CD4-positive, alpha-beta T cell treated with Interleukin-21 for 1 hour (primary cell): Measurements from ENCODE around the gene SUPT6H.
"Not testable (repeated sequence)": the region's sequence is repeated elsewhere in the genome, so short reads cannot be mapped to it uniquely, and the experiment has no call there.

Source experiments
- DNase-seq: peaks from one replicate; pipeline ENCODE4 v3.0.0-alpha.2; 2020

SUPT6H gene

GRCh38 chr17:28703552-28704218 is 41.7 kb downstream of the SUPT6H start:
- no peak for DNase-seq

- DNase-seq, result no peak
These were observed 42.3 kb downstream of the SUPT6H start for GRCh38 chr17:28704219-28704858.

- no peak for DNase-seq
These were observed 43.2 kb downstream of the SUPT6H start for GRCh38 chr17:28705074-28705659.

- no peak for DNase-seq
These were observed 43.8 kb downstream of the SUPT6H start for GRCh38 chr17:28705728-28706334.

- no peak for DNase-seq
These were observed 44.7 kb downstream of the SUPT6H start for GRCh38 chr17:28706471-28707338.

GRCh38 chr17:28707339-28707720 is 45.3 kb downstream of the SUPT6H start:
- DNase-seq, result no peak

GRCh38 chr17:28710861-28711722 is 49.1 kb downstream of the SUPT6H start:
- peak; percentile 93 for DNase-seq

- DNase-seq, result no peak
These were observed 49.7 kb downstream of the SUPT6H start, which contains the start of gene PROCA1 for GRCh38 chr17:28711723-28712031. PROCA1 (minus strand) TSS chr17:28711888; CDS start chr17:28711660, 228 bp downstream.

GRCh38 chr17:28712032-28712704 is 50.2 kb downstream of the SUPT6H start:
- peak; percentile 79 for DNase-seq

- no peak for DNase-seq
These were observed 50.9 kb downstream of the SUPT6H start for GRCh38 chr17:28712705-28713415.

GRCh38 chr17:28714281-28714680 is 52.3 kb downstream of the SUPT6H start:
- DNase-seq, result no peak

- no peak for DNase-seq
These were observed 53.2 kb downstream of the SUPT6H start for GRCh38 chr17:28715217-28715616.

GRCh38 chr17:28716740-28717577 is 55.0 kb downstream of the SUPT6H start:
- DNase-seq, result no peak

- no peak for DNase-seq
These were observed 55.8 kb downstream of the SUPT6H start, which contains the start of gene RAB34 for GRCh38 chr17:28717578-28718332. RAB34 (minus strand) TSS chr17:28717868; CDS start chr17:28717266, 602 bp downstream.

GRCh38 chr17:28718333-28719020 is 56.5 kb downstream of the SUPT6H start:
- DNase-seq, result no peak

GRCh38 chr17:28719021-28719433 is 57.0 kb downstream of the SUPT6H start:
- DNase-seq, result no peak

- DNase-seq, result peak; percentile 39
These were observed 58.4 kb downstream of the SUPT6H start for GRCh38 chr17:28720247-28720996.

GRCh38 chr17:28720997-28721329 is 59.0 kb downstream of the SUPT6H start:
- DNase-seq, result not testable (repeated sequence)
